HUDEP-2 (cell line): ENCODE data around the gene SERPINB6.
A peak's percentile ranks its signal among the peaks of the same experiment; 100 is the strongest.
"Not testable (repeated sequence)": the region's sequence is repeated elsewhere in the genome, so short reads cannot be mapped to it uniquely, and the experiment has no call there.

Source experiments
- DNase-seq, 76 experiments: peaks; one replicate each; lab custom pipeline; 2025; ENCODE audit not compliant: unreplicated experiment in 76 of 76; lab: John Stamatoyannopoulos, UW

The SERPINB6 gene

GRCh38 chr6:2940010-2940850 lies 31.1 kb downstream of the SERPINB6 start:
- peak in 1 of 76 experiments; percentile 16 for DNase-seq

- no peak for DNase-seq
Observed at GRCh38 chr6:2939315-2940009, 31.9 kb downstream of the SERPINB6 start.

DNA sequence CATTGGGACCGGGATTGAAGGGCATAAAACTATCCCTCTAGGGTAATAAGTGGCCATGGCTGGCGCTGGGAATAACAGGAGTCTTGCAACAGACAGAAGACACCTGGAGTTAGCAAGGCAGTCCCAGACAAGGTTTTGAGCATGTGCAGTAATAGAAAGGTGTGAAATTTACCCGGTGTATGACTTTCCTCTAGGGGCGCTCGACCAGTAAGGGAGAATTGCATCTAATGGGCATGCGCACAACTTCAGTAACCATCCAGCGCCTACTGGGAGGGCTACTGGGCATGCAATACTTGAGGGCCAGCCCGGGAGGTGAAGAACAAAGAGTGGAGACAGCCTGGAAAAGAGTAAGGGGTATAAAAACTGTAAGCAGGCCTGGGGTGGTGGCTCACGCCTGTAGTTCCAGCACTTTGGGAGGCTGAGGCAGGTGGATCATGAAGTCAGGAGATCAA lies 32.7 kb downstream of the SERPINB6 start:
- peak in 7 of 76 experiments; percentile 20 to 45 (median 29) for DNase-seq

DNA sequence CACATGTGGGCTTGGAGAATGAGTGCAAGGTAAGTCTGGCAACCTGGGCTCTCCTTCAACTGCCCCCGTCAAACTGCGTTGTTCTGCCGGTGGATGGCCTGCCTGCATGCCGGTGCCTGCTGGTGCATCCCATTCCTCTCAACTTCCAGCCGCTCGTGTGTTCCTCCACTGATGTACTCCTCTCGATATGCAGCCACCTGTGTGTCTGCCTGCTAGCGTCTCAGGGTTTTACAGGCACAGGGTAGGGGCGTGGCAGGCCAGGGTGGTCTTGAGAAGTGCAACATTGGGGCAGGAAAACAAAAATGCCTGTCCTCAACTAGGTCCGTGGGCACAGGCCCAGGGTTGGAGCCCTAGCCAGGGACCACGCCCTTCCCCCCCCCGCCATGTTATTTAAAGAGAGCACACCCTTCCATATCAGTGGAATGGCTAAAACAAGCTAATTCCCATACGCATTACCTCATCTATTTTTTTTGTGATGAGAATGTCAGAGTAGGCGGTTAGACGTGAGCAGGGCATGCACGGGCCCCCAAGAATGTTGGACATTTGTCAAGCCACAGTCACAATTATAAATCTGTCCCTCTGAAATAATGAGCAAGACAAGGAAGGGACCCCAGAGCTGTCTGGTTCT lies 33.2 kb downstream of the SERPINB6 start:
- DNase-seq = no peak

- DNase-seq = no peak
Observed at GRCh38 chr6:2937627-2938003, 33.8 kb downstream of the SERPINB6 start.

DNA sequence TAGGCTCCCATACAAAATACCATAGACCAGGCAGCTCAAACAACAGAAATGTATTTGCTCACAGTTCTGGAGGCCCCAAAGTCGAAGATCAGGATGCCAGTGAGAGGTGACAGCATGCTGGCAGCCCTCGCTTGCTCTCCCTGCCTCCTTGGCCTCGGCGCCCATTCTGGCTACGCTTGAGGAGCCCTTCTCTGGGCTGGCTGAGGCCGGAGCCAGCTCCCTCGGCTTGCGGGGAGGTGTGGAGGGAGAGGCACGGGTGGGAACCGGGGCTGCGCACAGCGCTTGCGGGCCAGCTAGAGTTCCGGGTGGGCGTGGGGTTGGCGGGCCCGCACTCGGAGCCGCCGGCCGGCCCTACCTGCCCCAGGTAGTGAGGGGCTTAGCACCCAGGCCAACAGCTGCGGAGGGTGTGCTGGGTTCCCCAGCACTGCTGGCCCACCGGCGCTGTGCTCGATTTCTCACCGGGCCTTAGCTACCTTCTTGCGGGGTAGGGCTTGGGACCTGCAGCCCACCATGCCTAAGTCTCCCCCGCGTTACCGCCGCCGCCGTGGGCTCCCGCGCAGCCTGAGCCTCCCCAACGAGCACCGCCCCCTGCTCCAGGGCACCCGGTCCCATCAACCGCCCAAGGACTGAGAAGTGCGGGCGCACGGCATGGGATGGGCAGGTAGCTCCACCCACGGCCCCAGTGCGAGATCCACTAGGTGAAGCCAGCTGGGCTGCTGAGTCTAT lies 35.6 kb downstream of the SERPINB6 start:
- no peak for DNase-seq

DNA sequence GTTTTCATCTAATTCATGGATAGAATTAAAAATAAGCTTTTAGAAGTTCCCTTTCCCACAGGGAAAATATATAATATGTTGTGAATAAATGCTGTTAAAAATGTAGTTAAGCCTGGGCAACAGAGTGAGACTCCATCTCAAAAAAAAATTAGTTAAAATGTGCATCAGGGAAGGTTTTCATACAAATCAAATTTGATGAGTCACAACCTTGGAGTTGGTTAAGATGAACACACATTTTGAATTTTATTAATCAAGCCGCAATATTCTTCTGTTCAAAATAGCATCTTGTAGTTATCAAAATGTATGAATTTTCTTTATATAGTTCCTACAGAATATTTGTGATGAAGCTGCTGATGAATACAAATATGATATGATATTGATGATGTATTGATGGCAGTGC lies 37.3 kb downstream of the SERPINB6 start:
- no peak for DNase-seq

GRCh38 chr6:2932911-2933310 lies 38.5 kb downstream of the SERPINB6 start:
- DNase-seq = not testable (repeated sequence)

GRCh38 chr6:2931970-2932748 lies 39.2 kb downstream of the SERPINB6 start:
- peak in 72 of 76 experiments; percentile 19 to 90 (median 66) for DNase-seq

DNA sequence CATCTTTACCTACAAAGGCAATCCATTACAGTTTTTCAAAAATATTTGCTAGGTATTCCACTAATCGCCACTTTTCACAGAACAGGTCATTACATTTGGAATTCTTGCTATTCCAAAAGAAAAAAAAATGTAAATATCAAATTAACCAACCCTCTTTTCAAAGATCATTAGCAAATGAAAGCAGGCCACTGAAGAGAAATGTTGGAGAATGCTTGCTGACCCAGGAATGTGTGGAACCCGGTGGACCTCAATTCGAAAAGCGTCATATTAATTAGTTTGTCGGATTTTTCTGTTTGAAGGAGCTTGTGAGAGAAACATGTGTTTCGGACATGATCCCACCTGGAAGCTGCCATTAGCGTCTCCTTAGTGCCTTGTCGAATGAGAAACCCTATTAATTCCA lies 40.3 kb downstream of the SERPINB6 start:
- no peak for DNase-seq

DNA sequence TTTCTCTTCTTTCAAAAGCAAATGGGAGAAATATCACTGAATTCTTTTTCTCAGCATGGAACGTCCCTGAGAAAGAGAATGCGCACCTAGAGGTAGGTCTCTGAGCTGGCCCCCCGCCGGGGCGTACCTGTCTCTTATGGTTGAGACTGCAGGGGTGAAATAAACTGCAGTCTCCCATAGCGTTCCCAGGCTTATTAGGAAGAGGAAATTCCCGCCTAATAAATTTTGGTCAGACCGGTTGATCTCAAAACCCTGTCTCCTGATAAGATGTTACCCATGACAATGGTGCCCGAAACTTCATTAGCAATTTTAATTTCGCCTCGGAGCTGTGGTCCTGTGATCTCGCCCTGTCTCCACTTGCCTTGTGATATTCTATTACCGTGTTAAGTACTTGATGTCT lies 43.4 kb downstream of the SERPINB6 start:
- DNase-seq = not testable (repeated sequence)

DNA sequence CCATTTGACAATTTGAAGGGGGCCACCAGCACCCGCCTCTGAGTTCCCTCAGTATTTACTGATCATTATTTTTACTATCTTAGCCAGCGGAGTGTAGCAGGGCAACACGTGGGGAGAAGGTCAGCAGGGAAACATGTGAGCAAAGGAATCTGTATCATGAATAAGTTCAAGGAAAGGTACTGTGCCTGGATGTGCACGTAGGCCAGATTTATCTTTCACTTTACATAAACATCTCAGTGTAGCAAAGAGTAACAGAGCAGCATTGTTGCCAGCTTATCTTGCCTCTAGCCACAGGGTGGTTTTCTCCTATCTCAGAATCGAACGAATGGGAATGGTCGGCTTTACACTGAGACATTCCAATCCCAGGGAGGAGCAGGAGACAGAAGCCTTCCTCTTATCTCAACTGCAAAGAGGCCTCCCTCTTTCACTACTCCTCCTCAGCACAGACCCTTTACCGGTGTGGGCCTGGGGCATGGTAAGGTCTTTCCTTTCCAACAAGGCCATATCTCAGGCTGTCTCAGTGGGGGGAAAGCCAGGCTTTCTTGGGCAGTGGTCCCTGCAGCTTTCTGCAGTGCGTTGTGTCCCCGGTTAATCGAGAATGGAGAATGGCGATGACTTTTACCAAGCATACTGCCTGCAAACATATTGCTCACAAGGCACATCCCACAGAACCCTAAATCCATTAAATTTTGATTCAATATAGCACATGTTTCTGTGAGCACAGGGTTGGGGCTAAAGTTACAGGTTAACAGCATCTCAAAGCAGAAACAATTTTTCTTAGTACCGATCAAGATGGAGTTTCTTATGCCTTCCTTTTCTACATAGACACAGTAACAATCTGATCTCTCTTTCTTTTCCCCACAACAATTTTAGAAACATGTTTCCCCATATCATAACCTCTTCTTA lies 45.3 kb downstream of the SERPINB6 start:
- DNase-seq = peak in 12 of 76 experiments; percentile 8 to 34 (median 20)

- no peak for DNase-seq
Observed at GRCh38 chr6:2921520-2922115, 49.7 kb downstream of the SERPINB6 start.

DNA sequence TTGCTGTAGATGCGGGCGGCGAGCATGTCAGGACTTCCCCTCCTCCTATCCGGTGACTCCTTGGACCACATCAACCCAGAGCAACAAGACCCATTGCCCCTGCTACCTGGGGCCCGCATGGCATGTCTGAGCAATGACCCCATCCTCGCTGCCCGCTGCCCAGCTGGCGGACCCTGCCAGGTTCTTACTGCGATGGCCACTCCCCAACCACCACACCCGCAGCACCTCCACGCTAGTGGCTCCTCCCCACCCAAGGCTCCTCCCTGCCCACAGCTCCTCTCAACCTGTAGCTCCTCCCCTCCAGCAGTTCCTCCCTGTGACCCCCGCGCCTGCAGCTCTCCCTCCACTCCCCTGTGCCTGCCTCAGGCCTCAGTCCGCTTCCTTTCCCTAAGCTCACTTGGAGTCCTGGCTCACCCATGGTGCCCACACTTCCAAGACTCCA lies 50.7 kb downstream of the SERPINB6 start:
- DNase-seq = no peak

- DNase-seq = no peak
Observed at GRCh38 chr6:2919886-2920285, 51.5 kb downstream of the SERPINB6 start.

GRCh38 chr6:2919401-2919800 lies 52.0 kb downstream of the SERPINB6 start:
- DNase-seq = no peak

DNA sequence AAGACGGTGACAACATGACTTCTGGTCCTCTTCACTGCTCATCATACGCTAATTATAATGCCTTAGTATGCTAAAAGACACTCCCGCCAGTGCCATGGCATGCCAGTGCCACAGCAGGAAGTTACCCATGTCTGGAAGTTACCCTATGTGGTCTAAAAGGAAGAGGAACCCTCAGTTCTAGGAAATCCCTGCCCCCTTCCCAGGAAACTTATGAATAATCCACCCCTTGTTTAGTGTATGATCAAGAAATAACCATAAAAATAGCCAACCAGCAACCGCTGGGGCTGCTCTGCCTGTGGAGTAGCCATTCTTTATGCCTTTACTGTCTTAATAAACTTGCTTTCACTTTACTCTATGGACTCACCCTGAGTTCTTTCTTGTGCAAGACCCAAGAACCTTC lies 52.4 kb downstream of the SERPINB6 start:
- DNase-seq = no peak

GRCh38 chr6:2917801-2918445 lies 53.4 kb downstream of the SERPINB6 start:
- no peak for DNase-seq
